ENCODE results near the gene ARRB1. TPM values are rescaled to one million over a fixed set of nuclear protein-coding genes. Genes with fewer than 3 reads are reported as not detected.

Gene ARRB1
- total and polyA plus RNA-seq, 9 of the 15 experiments (the other 6 are each of a cell fraction or from before 2014, with no cell fraction given): 6.6 to 45.4 (median 28.5) TPM

DNA sequence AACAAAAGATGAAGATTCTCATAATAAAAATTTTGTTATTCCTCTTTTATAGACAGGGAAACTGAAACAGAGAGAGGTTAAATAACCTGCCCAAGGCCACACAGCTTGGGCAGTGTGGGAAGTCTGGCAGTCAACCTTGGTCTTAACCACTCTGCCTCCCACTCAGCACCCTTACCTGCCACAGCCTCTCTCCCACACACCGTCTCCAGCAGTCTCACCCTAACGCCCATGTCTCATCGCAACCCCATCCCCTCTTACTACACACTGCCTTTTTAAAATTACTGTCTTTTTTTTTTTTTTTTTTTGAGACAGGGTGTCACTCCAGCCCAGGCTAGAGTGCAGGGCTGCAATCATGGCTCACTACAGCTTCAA, 25.0 kb downstream of the ARRB1 start:
- 0 out of 2 replicates have a peak, but pooled peaks cover 6% of the 10 kb centered on the region for H4K20me1 ChIP-seq (replicated peaks; ENCODE audit: control insufficient read depth, insufficient read depth, low read length)
- intact Hi-C loops (cut with micrococcal nuclease): no loop called here
- peaks cover 24% of the 10 kb centered on the region; the same call in 2 of the 3 replicates for H3K36me3 ChIP-seq (ENCODE audit: control insufficient read depth, insufficient read depth, low read length)
- no peaks in the 10 kb centered on the region for H3K27me3 ChIP-seq (ENCODE audit: control insufficient read depth in 2 of 2, insufficient read depth in 2 of 2, low read length in 2 of 2)
- H3K27ac ChIP-seq (ENCODE audit: extremely low read depth, low read depth, low read length): no peak overlapping the region
- in situ Hi-C loops (cut with MboI): loop anchor here (5.0 kb wide), 1 partner anchor 56 kb away; no protein-coding TSS in a partner anchor
- H3K4me2 ChIP-seq (ENCODE audit: insufficient read depth, low read length): no peak overlapping the region
- ChIA-PET CTCF (ENCODE audit: low intra/inter-chr PET ratio) (no interaction called here), POLR2A (interaction anchor here (0.6 to 1.5 kb wide), 5 partner anchors 10 to 74 kb away, joined by 3 to 9 read pairs (median 5); no protein-coding TSS in a partner anchor)
- no peak overlapping the region for H3K4me3 ChIP-seq
- H3K9ac ChIP-seq (ENCODE audit: insufficient read depth in 1 of 2, low read depth in 2 of 2, low read length in 2 of 2): no peak overlapping the region
- FAIRE-seq: no peak
- H3K79me2 ChIP-seq (ENCODE audit: control insufficient read depth, insufficient read depth, low read length): peaks cover 36% of the 10 kb centered on the region
- H3K4me1 ChIP-seq (replicated peaks in 1 of 2; ENCODE audit: control insufficient read depth in 2 of 2, insufficient read depth in 2 of 2, low read length in 2 of 2): peaks cover 31 to 35% of the 10 kb centered on the region in 2 experiments; a peak in 4 of 5 replicates
- BruUV-seq (replicated peaks): no TSS peak
- WGBS (ENCODE audit: insufficient coverage, low coverage, missing lambda C conversion rate): 56% methylated on average over 3 of the region's 3 CpGs
- H2AFZ ChIP-seq (ENCODE audit: low read depth, low read length): no peak overlapping the region
- TF ChIP-seq, protein P1, sequence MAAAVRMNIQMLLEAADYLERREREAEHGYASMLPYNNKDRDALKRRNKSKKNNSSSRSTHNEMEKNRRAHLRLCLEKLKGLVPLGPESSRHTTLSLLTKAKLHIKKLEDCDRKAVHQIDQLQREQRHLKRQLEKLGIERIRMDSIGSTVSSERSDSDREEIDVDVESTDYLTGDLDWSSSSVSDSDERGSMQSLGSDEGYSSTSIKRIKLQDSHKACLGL (CRISPR knock-in tag; IDR thresholded peaks at IDR 0.05; ENCODE audit: borderline replicate concordance, poor library complexity, severe bottlenecking): no peak
- 0 out of 2 replicates have a peak, but pooled peaks have one; percentile 8 for TF ChIP-seq EGR1 (conservative IDR thresholded peaks at IDR 0.05)
- H3K9me3 ChIP-seq (replicated peaks; ENCODE audit: control insufficient read depth, insufficient read depth, low read depth, low read length): no peaks in the 10 kb centered on the region
- no peaks in the 10 kb centered on the region for H3K9me1 ChIP-seq (ENCODE audit: control insufficient read depth, insufficient read depth, low read length)
- DNase-seq (ENCODE audit: extremely low read depth in 1 of 4, low spot score in 3 of 4): peak in 1 of 4 experiments; percentile 39
- no peak for ATAC-seq

DNA sequence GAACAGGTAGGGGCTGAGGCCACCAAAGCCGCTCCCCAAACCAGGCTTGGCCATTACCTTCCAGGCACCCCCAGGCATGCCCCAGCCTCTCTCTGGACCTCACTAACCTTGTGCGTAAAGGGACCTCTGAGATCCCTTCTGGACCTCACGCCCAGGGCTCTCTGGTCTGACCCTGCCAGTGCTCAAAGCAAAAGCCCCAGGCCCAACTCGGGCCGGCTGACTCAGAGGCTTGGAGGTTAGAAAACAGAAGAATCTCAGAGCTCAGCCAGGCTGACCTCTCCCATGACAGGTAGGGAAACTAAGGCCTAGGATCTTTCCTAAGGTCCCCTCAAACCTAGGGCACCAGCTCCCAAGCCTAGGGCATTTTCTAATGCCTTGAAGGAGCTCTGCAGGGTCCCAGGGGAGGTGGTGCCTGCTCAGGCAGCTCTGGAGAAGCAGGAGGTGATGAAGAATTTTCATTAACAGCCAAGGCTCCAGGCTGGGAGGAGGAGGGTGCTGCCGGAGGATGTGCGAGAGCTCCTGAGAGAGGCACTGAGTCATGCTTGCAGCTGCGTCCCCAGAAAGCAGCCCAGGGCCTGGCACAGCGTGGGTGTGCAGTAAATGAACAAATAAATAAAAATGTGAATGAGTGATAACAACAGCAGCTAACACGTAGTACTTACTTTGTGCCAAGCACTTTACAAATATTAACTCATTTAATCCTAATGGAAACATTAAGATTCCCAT, 25.6 kb downstream of the ARRB1 start:
- POLR2A ChIA-PET: interaction anchor here (0.6 to 1.5 kb wide), 7 partner anchors 11 to 95 kb away, joined by 3 to 9 read pairs (median 4); no protein-coding TSS in a partner anchor
- H4K20me1 ChIP-seq (replicated peaks; ENCODE audit: control insufficient read depth, insufficient read depth, low read length): peaks cover 6% of the 10 kb centered on the region; the same call in 1 of the 2 replicates
- intact Hi-C loops (cut with micrococcal nuclease) (no loop called here), in situ Hi-C loops (cut with MboI) (loop anchor here (5.0 kb wide), 1 partner anchor 56 kb away; no protein-coding TSS in a partner anchor)
- H3K4me1 ChIP-seq (replicated peaks in 1 of 2; ENCODE audit: control insufficient read depth in 2 of 2, insufficient read depth in 2 of 2, low read length in 2 of 2): peaks cover 31 to 33% of the 10 kb centered on the region in 2 experiments; a peak in 4 of 5 replicates
- CTCF ChIA-PET (ENCODE audit: low intra/inter-chr PET ratio): no interaction called here
- H3K9ac ChIP-seq (ENCODE audit: insufficient read depth in 1 of 2, low read depth in 2 of 2, low read length in 2 of 2): peak overlapping the region in 1 of 2 experiments; percentile 14; a peak in 1 of 4 replicates
- H2AFZ ChIP-seq (ENCODE audit: low read depth, low read length): no peak overlapping the region
- 0 out of 2 replicates have a peak, but pooled peaks have one; percentile 10 for TF ChIP-seq CBFA2T3 (IDR thresholded peaks at IDR 0.05)
- TF ChIP-seq, protein P2, sequence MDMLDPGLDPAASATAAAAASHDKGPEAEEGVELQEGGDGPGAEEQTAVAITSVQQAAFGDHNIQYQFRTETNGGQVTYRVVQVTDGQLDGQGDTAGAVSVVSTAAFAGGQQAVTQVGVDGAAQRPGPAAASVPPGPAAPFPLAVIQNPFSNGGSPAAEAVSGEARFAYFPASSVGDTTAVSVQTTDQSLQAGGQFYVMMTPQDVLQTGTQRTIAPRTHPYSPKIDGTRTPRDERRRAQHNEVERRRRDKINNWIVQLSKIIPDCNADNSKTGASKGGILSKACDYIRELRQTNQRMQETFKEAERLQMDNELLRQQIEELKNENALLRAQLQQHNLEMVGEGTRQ (CRISPR knock-in tag; IDR thresholded peaks at IDR 0.05): no peak
- peak in 1 of 2 experiments; percentile 25; a peak in 1 of 4 replicates for TF ChIP-seq NRF1 (conservative IDR thresholded peaks at IDR 0.05 in 1 of 2, IDR thresholded peaks at IDR 0.05 in 1 of 2)
- peak; percentile 79 for TF ChIP-seq EGR1 (conservative IDR thresholded peaks at IDR 0.05)
- no peaks in the 10 kb centered on the region for H3K9me3 ChIP-seq (replicated peaks; ENCODE audit: control insufficient read depth, insufficient read depth, low read depth, low read length)
- no peaks in the 10 kb centered on the region for H3K27me3 ChIP-seq (ENCODE audit: control insufficient read depth in 2 of 2, insufficient read depth in 2 of 2, low read length in 2 of 2)
- H3K36me3 ChIP-seq (ENCODE audit: control insufficient read depth, insufficient read depth, low read length): peaks cover 25% of the 10 kb centered on the region; the same call in 2 of the 3 replicates
- no peaks in the 10 kb centered on the region for H3K9me1 ChIP-seq (ENCODE audit: control insufficient read depth, insufficient read depth, low read length)
- ATAC-seq (no peak), FAIRE-seq (no peak), DNase-seq (ENCODE audit: extremely low read depth in 1 of 4, low spot score in 3 of 4) (peak in 2 of 4 experiments; percentile 35 to 40)
- H3K4me2 ChIP-seq (ENCODE audit: insufficient read depth, low read length): no peak overlapping the region
- 61% methylated on average over 9 of the region's 10 CpGs for WGBS (ENCODE audit: insufficient coverage, low coverage, missing lambda C conversion rate)
- peaks cover 36% of the 10 kb centered on the region for H3K79me2 ChIP-seq (ENCODE audit: control insufficient read depth, insufficient read depth, low read length)
- no peak overlapping the region for H3K27ac ChIP-seq (ENCODE audit: extremely low read depth, low read depth, low read length)
- no peak overlapping the region for H3K4me3 ChIP-seq
- BruUV-seq (replicated peaks): no TSS peak
